Thoracic aorta (tissue), 2 donors: ENCODE measurements around the gene ANKRD28. TPM values are rescaled to one million over a fixed set of nuclear protein-coding genes. Genes with fewer than 3 reads are reported as not detected.

ENCODE experiments used
- ATAC-seq: fragments of 150-250 bp; one replicate; pipeline ENCODE4 v1.8.0; 2017; ENCODE audit warnings: low read depth; ENCODE audit not compliant: insufficient number of reproducible peaks, low FRiP score
- DNase-seq: peaks from one replicate; pipeline ENCODE4 v3.0.0-alpha.2; 2020; ENCODE audit warnings: low spot score
- H3K27ac ChIP-seq, 2 donors: fragments of 200-600 bp; sonication (generic); 1 replicate in 1 of 2; 2 replicates in 1 of 2; pipeline ENCODE4 v1.5.1; 2016; ENCODE audit warnings: mild to moderate bottlenecking in 2 of 2, moderate library complexity in 2 of 2
- H3K27me3 ChIP-seq: fragments of 200-600 bp; sonication (generic); replicated peaks from 2 replicates; pipeline ENCODE4 v1.6.0; 2016; ENCODE audit warnings: mild to moderate bottlenecking; ENCODE audit not compliant: insufficient read depth
- H3K36me3 ChIP-seq: fragments of 200-600 bp; sonication (generic); one replicate; pipeline ENCODE4 v1.5.1; 2016
- H3K4me1 ChIP-seq, 2 donors: fragments of 200-600 bp; sonication (generic); 1 replicate in 1 of 2; 2 replicates in 1 of 2; pipeline versions ENCODE4 v1.5.1 to v1.6.0; 2016; ENCODE audit warnings: low read depth in 2 of 2, mild to moderate bottlenecking in 1 of 2; ENCODE audit not compliant: control insufficient read depth in 1 of 2
- H3K4me3 ChIP-seq: fragments of 200-600 bp; sonication (generic); 2 replicates; pipeline ENCODE4 v1.5.1; 2016; ENCODE audit warnings: mild to moderate bottlenecking
- H3K9me3 ChIP-seq: fragments of 200-600 bp; sonication (generic); 2 replicates; pipeline ENCODE4 v1.5.1; 2016
- CTCF ChIP-seq: fragments of 200-600 bp; sonication (generic); IDR thresholded peaks from one replicate; pipeline ENCODE4 v1.5.1; 2019; ENCODE audit warnings: antibody characterized with exemption
- total RNA-seq, 2 donors: library from RNA; depleted of rRNA; stranded (reverse); fragments of >200 nt; gene quantifications; one replicate each; pipeline versions ENCODE4 v1.1.0 to v1.2.3, GENCODE V29; 2016

Gene ANKRD28
- total RNA-seq, 2 donors from 2014 or later: 42.5 to 60.2 TPM

- H3K4me1 ChIP-seq: peaks cover 9 to 28% of the 10 kb centered on the region in 2 donors
These were observed 163.8 kb downstream of the ANKRD28 start for GRCh38 chr3:15633766-15634598.

DNA sequence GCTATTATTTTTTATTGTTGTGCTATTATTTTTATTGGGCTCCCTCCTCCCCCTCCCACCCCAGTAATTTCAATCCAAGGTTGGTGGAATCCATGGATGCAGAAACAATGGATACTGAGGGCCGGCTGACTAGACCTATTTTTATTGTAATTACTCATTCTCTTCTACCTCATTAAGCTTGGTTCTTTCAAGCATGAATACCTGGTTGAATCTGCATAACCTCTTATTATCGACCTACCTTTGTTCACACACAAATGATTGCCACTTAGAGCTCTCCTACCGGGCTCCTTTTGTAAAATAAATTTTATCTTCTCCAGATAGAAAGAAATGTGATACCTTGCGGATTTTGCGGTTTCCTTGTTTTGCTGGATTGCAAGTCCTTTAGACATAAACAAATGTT is 164.6 kb downstream of the ANKRD28 start:
- Histone ChIP-seq H3K36me3 (no peaks in the 10 kb centered on the region), H3K27me3 (no peaks in the 10 kb centered on the region), H3K27ac (no peak overlapping the region), H3K9me3 (no peaks in the 10 kb centered on the region), H3K4me1 (peaks cover 9 to 28% of the 10 kb centered on the region in 2 donors), H3K4me3 (no peak overlapping the region)
- DNase-seq (no peak), ATAC-seq (no peak)
- TF ChIP-seq CTCF: no peak

More at GRCh38 chr3:15633766-15634598, 163.8 kb downstream of the ANKRD28 start:
- H3K27me3 ChIP-seq: no peaks in the 10 kb centered on the region
- H3K27ac ChIP-seq: peak overlapping the region in 1 of 2 donors; percentile 4
- no peak for ATAC-seq
- no peak for TF ChIP-seq CTCF
- no peak overlapping the region for H3K4me3 ChIP-seq
- no peaks in the 10 kb centered on the region for H3K9me3 ChIP-seq
- DNase-seq: no peak
- no peaks in the 10 kb centered on the region for H3K36me3 ChIP-seq

DNA sequence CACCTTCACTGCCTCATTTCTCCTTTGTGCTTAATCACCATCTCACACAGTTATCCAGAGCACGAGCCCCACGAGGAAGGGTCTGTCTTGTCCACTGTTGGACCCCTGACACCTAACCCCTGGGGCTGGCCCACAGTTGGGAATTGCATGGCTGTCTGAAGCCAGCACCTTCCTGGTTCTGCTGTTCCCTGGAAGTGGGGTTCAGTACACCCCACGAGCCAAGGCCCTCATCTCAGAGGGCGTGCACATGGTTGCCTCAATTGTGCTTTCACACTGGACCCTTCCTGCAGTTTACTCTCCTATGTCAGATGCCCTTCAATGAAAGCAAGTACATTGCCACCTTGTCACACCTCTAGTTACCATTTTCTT is 165.6 kb downstream of the ANKRD28 start:
- Histone ChIP-seq H3K4me1 (peaks cover 9 to 28% of the 10 kb centered on the region in 2 donors), H3K4me3 (no peak overlapping the region), H3K9me3 (no peaks in the 10 kb centered on the region), H3K36me3 (no peaks in the 10 kb centered on the region), H3K27me3 (no peaks in the 10 kb centered on the region), H3K27ac (no peak overlapping the region)
- TF ChIP-seq CTCF: no peak
- DNase-seq (no peak), ATAC-seq (no peak)

DNA sequence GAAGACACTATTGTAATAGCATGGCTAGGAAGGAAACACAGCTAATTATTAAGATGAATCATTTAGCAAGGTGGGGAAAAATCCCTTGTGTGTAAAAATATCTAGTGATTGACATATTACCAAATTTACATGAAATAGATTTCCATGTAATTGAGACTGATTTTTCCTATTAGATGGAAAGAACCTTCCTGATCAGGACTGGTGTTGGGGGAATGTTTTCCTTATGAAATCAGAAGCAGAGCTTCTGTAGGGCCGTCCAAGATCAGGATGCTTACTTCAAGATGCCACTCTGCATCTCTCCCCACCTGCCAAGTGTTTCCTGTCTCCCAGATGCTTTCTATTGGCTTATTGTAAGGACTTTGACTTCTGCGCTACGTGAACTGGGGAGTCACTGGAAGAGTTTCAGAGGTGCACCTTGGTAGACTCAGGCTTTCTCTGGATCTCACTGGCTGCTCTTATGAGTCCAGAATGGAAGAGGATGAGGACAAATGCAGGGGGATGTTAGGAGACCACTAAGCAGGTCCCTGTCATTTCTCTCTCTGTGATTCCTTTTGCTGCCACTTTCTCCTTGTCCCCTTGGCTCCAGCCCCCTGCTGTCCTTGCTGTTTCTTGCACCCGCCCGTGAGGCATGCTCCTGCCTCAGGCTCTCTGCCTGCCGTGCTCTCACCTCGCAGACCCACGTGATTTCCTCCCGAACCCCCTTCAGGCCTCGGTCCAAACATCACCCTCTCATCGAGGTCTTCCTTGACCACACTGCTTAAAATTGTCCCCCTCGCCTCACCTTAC is 166.2 kb downstream of the ANKRD28 start:
- Histone ChIP-seq H3K27ac (no peak overlapping the region), H3K4me1 (peaks cover 9 to 28% of the 10 kb centered on the region in 2 donors)

More for the DNA sequence above, 166.2 kb downstream of the ANKRD28 start:
- no peak overlapping the region for H3K4me3 ChIP-seq
- no peaks in the 10 kb centered on the region for H3K9me3 ChIP-seq
- no peak for TF ChIP-seq CTCF
- no peaks in the 10 kb centered on the region for H3K27me3 ChIP-seq
- H3K36me3 ChIP-seq: no peaks in the 10 kb centered on the region
- ATAC-seq (no peak), DNase-seq (no peak)
